ENCODE results near the gene TARBP1. TPM values are rescaled to one million over a fixed set of nuclear protein-coding genes. Genes with fewer than 3 reads are reported as not detected.
A peak's percentile ranks its signal among the peaks of the same experiment; 100 is the strongest.

The TARBP1 gene
- total and polyA plus RNA-seq, 2 of the 4 experiments (the other 2 are of a cell fraction) = 10.6 to 17.7 TPM

- Histone ChIP-seq H4K5ac (ENCODE audit: low read depth, low read length) (peak overlapping the region; percentile 95), H3K27me3 (ENCODE audit: control insufficient read depth, insufficient read depth, low read length) (no peaks in the 10 kb centered on the region), H3K4me3 (ENCODE audit: insufficient read depth, low read depth, low read length) (peak overlapping the region; percentile 10; the same call in 1 of the 2 replicates), H2BK15ac (ENCODE audit: low read depth, low read length) (peak overlapping the region; percentile 95; the same call in 2 of the 3 replicates), H4K8ac (ENCODE audit: low read depth in 2 of 2, low read length in 2 of 2) (peak overlapping the region; percentile 89 to 95), H3K9me3 (ENCODE audit: control insufficient read depth, insufficient read depth, low read length) (no peaks in the 10 kb centered on the region), H4K91ac (ENCODE audit: insufficient read depth, low read depth, low read length) (peak overlapping the region; percentile 94), H2BK120ac (ENCODE audit: low read depth, low read length) (peak overlapping the region; percentile 94), H3K36me3 (ENCODE audit: control insufficient read depth, insufficient read depth, low read length) (no peaks in the 10 kb centered on the region), H4K20me1 (ENCODE audit: insufficient read depth, low read length) (no peaks in the 10 kb centered on the region), H3K9me1 (ENCODE audit: insufficient read depth, low read length) (peaks cover 4% of the 10 kb centered on the region; the same call in 1 of the 2 replicates), H3K14ac (replicated peaks; ENCODE audit: low read depth, low read length) (peak overlapping the region; percentile 91), H3K27ac (ENCODE audit: insufficient read depth, low read length) (peak overlapping the region; percentile 89), H3K56ac (ENCODE audit: extremely low read depth, insufficient read depth, low read length) (peak overlapping the region; percentile 88), H2AK9ac (replicated peaks; ENCODE audit: low read depth, low read length, poor library complexity) (peak overlapping the region; percentile 45), H2BK5ac (ENCODE audit: low read depth, low read length, poor library complexity, severe bottlenecking) (peak overlapping the region; percentile 95), H2BK20ac (ENCODE audit: low read depth, low read length) (peak overlapping the region; percentile 98), H3K79me1 (ENCODE audit: low read depth in 1 of 2, low read length in 2 of 2) (peaks cover 0 to 12% of the 10 kb centered on the region in 2 experiments; a peak in 2 of 4 replicates), H3K4me2 (ENCODE audit: low read depth, low read length) (peak overlapping the region; percentile 74), H2AFZ (replicated peaks; ENCODE audit: low read length, poor library complexity) (peak overlapping the region; percentile 94), H3K23ac (ENCODE audit: low read depth, low read length) (peak overlapping the region; percentile 98), H3K18ac (ENCODE audit: low read depth, low read length) (peak overlapping the region; percentile 93), H2AK5ac (ENCODE audit: low read depth, low read length) (peak overlapping the region; percentile 95), H3K9ac (ENCODE audit: low read depth, low read length) (peak overlapping the region; percentile 72), H3K4me1 (ENCODE audit: control insufficient read depth, insufficient read depth, low read length) (peaks cover 25% of the 10 kb centered on the region), H3K4ac (ENCODE audit: low read depth, low read length) (peak overlapping the region; percentile 93)
- in situ Hi-C loops (cut with MboI; ENCODE audit: low sequenced_read_pairs) = loop anchor here (5.0 to 25.0 kb wide), 5 partner anchors 108 to 593 kb away; no protein-coding TSS in a partner anchor
- intact Hi-C loops (cut with micrococcal nuclease) = loop anchor here (1.0 to 2.0 kb wide), 7 partner anchors 101 to 594 kb away; no protein-coding TSS in a partner anchor
- CTCF ChIA-PET = interaction anchor here (0.6 to 2.6 kb wide), 15 partner anchors 10 to 584 kb away, joined by 3 to 18 read pairs (median 3); no protein-coding TSS in a partner anchor
- BruUV-seq (replicated peaks) = no TSS peak
- POLR2A ChIA-PET (ENCODE audit: unreplicated experiment) = interaction anchor here (0.6 to 1.7 kb wide), 3 partner anchors 105 to 561 kb away, joined by 3 to 6 read pairs (median 4); no protein-coding TSS in a partner anchor
- ATAC-seq (ENCODE audit: low read depth) = peak; percentile 78
- TF ChIP-seq RAD21 (IDR thresholded peaks at IDR 0.05; ENCODE audit: low read length) = peak; percentile 99
- TF ChIP-seq CHD1 (IDR thresholded peaks at IDR 0.05; ENCODE audit: low read depth, low read length) = peak; percentile 92; the same call in 1 of the 2 replicates
- TF ChIP-seq USF2 (IDR thresholded peaks at IDR 0.05; ENCODE audit: low read depth, low read length) = no peak
- peak; percentile 73 for TF ChIP-seq POLR2A (IDR thresholded peaks at IDR 0.05; ENCODE audit: low read depth, low read length)
- peak; percentile 92 for TF ChIP-seq BHLHE40 (IDR thresholded peaks at IDR 0.05; ENCODE audit: low read depth, low read length)
- no peak for TF ChIP-seq RFX5 (IDR thresholded peaks at IDR 0.05; ENCODE audit: low read depth, low read length)
- peak; percentile 96 for TF ChIP-seq CTCF (conservative IDR thresholded peaks at IDR 0.05; ENCODE audit: low read depth, low read length)
- peak; percentile 97 for TF ChIP-seq SMC3 (IDR thresholded peaks at IDR 0.05; ENCODE audit: low read depth, low read length)
- TF ChIP-seq RCOR1 (IDR thresholded peaks at IDR 0.05; ENCODE audit: insufficient replicate concordance, low read length) = no peak
- peak; percentile 66 for TF ChIP-seq CEBPB (IDR thresholded peaks at IDR 0.05; ENCODE audit: low read depth, low read length)
- peak; percentile 58; the same call in 1 of the 2 replicates for TF ChIP-seq MAZ (IDR thresholded peaks at IDR 0.05; ENCODE audit: borderline replicate concordance, low read depth, low read length)
- WGBS, 2 experiments (ENCODE audit: extremely low coverage in 2 of 2, insufficient read length in 1 of 2) = 2% methylated on average over 17 of the region's 27 CpGs; no CpG with 5 or more reads in 1 of the 2 experiments
- dilution Hi-C loops (cut with HindIII; ENCODE audit: low sequenced_read_pairs, unreplicated experiment) = no loop called here
- DNase-seq = peak; percentile 86
These were observed 20.4 kb upstream of the TARBP1 start for GRCh38 chr1:234499119-234499942.

Measured in IMR-90 (cell line).